Upper lobe of right lung (tissue), 1 donor: ENCODE data around the gene LDAH. TPM values are rescaled to one million over a fixed set of nuclear protein-coding genes. Genes with fewer than 3 reads are reported as not detected.

ENCODE experiments used
- ATAC-seq: fragments of 200-7000 bp; cut with Tn5 transposase; one replicate; pipeline ENCODE4 v1.9.1; 2020; ENCODE audit warnings: mild to moderate bottlenecking, moderate library complexity
- DNase-seq: peaks from one replicate; pipeline ENCODE4 v3.0.0-alpha.2; 2020
- H3K27ac ChIP-seq: fragments of 200-600 bp; one replicate; pipeline ENCODE4 v1.8.0; 2022
- H3K27me3 ChIP-seq: fragments of 200-600 bp; one replicate; pipeline ENCODE4 v1.8.0; 2022; ENCODE audit warnings: mild to moderate bottlenecking
- H3K36me3 ChIP-seq: fragments of 200-600 bp; one replicate; pipeline ENCODE4 v1.8.0; 2022
- H3K4me1 ChIP-seq: fragments of 200-600 bp; one replicate; pipeline ENCODE4 v1.8.0; 2022
- H3K4me3 ChIP-seq: fragments of 200-600 bp; one replicate; pipeline ENCODE4 v1.8.0; 2022; ENCODE audit warnings: mild to moderate bottlenecking
- H3K9me3 ChIP-seq: fragments of 200-600 bp; one replicate; pipeline ENCODE4 v1.8.0; 2022
- intact Hi-C: fragments of 100-400 bp; cut with DNase I; formaldehyde crosslinking; loops from one replicate; pipeline ENCODE4 v1.11.0; 2022
- total RNA-seq: library from RNA; stranded (reverse); fragmentation: NEBNext Ultra II Directional; extraction: Animal tissue kit (Norgen Biotek cat#: 25700); gene quantifications from one replicate; pipeline ENCODE4 v1.2.1, GENCODE V29; 2021
- TF ChIP-seq, protein P1 (sequence below): fragments of 200-600 bp; IDR thresholded peaks from one replicate; pipeline ENCODE4 v1.8.0; 2022; ENCODE audit warnings: antibody characterized with exemption
- donor health status: DM: no; HTN: yes; CAD: no; lungs with severe emphysema.

LDAH gene
- total RNA-seq, 1 donor from 2014 or later = 17.9 TPM

DNA sequence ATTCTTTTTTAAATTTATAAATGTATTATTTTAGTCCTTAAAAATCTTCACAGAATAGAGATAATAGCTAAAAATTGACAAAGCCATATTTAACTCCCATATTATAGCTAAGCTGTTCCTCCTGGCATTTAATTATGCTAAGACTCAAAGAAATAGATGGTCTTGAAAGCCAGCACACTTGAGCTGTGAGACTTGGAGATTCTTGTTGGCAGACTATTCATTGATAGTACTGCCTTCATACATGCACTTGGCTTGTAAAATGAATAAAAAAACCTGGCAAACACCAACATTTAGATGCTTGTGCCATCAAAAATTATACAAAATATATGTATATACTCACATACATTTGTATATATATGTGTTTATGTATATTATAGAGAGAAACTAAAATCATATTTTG lies 9.7 kb upstream of the LDAH start:
- TF ChIP-seq, protein P1, sequence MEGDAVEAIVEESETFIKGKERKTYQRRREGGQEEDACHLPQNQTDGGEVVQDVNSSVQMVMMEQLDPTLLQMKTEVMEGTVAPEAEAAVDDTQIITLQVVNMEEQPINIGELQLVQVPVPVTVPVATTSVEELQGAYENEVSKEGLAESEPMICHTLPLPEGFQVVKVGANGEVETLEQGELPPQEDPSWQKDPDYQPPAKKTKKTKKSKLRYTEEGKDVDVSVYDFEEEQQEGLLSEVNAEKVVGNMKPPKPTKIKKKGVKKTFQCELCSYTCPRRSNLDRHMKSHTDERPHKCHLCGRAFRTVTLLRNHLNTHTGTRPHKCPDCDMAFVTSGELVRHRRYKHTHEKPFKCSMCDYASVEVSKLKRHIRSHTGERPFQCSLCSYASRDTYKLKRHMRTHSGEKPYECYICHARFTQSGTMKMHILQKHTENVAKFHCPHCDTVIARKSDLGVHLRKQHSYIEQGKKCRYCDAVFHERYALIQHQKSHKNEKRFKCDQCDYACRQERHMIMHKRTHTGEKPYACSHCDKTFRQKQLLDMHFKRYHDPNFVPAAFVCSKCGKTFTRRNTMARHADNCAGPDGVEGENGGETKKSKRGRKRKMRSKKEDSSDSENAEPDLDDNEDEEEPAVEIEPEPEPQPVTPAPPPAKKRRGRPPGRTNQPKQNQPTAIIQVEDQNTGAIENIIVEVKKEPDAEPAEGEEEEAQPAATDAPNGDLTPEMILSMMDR = no peak
- Histone ChIP-seq H3K9me3 (no peaks in the 10 kb centered on the region), H3K36me3 (no peaks in the 10 kb centered on the region), H3K27me3 (peaks cover 20% of the 10 kb centered on the region), H3K27ac (no peak overlapping the region), H3K4me3 (no peak overlapping the region), H3K4me1 (no peaks in the 10 kb centered on the region)
- DNase-seq (no peak), ATAC-seq (no peak)
- intact Hi-C loops = no loop called here

DNA sequence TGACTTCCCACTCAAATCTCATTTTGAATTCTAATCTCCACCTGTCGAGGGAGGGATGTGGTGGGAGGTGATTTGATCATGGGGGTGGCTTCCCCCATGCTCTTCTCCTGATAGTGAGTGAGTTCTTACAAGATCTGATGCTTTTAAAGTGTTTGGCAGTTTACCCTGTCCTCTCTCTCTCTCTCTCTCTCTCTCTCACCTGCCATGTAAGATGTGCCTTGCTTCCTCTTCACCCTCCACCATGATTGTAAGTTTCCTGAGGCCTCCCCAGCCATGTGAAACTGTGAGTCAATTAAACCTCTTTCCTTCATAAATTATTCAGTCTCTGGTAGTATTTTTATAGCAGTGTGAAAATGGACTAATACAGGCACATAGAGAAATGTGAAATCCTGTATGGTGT lies 7.0 kb upstream of the LDAH start:
- Histone ChIP-seq H3K4me3 (no peak overlapping the region), H3K27me3 (peaks cover 20% of the 10 kb centered on the region), H3K9me3 (no peaks in the 10 kb centered on the region), H3K4me1 (no peaks in the 10 kb centered on the region), H3K27ac (no peak overlapping the region), H3K36me3 (no peaks in the 10 kb centered on the region)
- TF ChIP-seq, protein P1 = no peak
- intact Hi-C loops = no loop called here
- no peak for DNase-seq
- ATAC-seq = no peak

DNA sequence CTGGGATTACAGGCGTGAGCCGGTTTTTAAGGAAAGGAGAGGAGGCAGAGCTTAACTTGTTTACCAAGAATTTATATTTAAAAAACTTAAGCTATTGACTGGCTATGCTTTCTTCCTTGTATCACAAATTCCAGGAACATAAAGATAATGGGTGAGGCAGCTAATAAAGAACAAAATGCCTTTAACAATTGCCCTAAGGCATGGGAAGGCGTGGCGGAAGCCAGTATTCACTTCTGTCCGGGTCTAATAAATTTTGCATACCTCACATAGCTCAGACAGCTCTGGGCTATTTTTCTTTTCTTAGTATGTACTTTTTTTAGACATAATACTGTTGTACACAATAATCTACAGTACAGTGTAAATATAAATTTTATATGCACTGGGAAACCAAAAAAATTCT lies 1.0 kb upstream of the LDAH start:
- Histone ChIP-seq H3K36me3 (no peaks in the 10 kb centered on the region), H3K27me3 (no peaks in the 10 kb centered on the region), H3K9me3 (no peaks in the 10 kb centered on the region), H3K27ac (no peak overlapping the region), H3K4me3 (no peak overlapping the region), H3K4me1 (no peaks in the 10 kb centered on the region)
- no peak for ATAC-seq
- intact Hi-C loops = no loop called here
- TF ChIP-seq, protein P1 = no peak
- DNase-seq = no peak

DNA sequence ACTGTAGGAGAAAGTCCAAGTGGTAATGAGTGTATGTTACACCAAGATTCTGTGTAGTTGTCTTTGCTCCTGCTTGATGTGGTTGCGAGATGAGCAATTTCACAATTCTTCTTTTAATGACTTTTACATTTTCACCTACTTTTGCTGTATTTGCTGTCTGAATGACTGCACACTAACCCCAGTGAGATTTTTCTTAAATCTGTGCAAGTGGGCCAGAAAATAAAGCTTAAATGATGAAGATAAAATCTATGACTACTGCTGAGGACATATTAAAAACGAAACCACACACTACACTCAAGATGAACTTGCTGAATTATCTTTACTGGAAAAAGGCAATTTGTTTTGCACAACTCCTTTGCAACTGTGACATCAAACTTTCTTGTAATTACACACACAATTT lies 4.1 kb downstream of the LDAH start:
- Histone ChIP-seq H3K4me3 (no peak overlapping the region), H3K27ac (no peak overlapping the region), H3K36me3 (no peaks in the 10 kb centered on the region), H3K27me3 (no peaks in the 10 kb centered on the region), H3K4me1 (no peaks in the 10 kb centered on the region), H3K9me3 (no peaks in the 10 kb centered on the region)
- DNase-seq (no peak), ATAC-seq (no peak)
- TF ChIP-seq, protein P1 = no peak
- intact Hi-C loops = no loop called here

DNA sequence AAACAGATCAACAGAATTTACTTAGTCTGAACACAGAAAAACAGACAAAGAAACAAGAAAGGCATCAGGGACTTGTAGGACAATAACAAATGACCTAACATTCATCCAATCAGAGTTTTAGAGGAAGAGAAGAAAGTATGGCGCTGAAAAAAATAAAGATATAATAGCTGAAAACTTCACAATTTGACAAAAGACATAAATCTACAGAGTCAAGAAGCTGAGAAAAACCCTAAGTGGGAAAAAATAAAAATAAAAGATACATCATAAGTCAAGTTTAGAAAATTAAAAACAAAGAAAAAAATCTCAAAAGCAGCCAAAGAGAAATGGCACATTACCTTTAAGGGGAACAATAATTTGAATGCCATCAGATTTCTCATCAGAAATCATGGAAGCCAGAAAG lies 7.7 kb downstream of the LDAH start:
- Histone ChIP-seq H3K4me1 (no peaks in the 10 kb centered on the region), H3K27me3 (no peaks in the 10 kb centered on the region), H3K9me3 (no peaks in the 10 kb centered on the region), H3K4me3 (no peak overlapping the region), H3K36me3 (no peaks in the 10 kb centered on the region), H3K27ac (no peak overlapping the region)
- DNase-seq = no peak
- intact Hi-C loops = no loop called here
- TF ChIP-seq, protein P1 = no peak
- ATAC-seq = no peak

DNA sequence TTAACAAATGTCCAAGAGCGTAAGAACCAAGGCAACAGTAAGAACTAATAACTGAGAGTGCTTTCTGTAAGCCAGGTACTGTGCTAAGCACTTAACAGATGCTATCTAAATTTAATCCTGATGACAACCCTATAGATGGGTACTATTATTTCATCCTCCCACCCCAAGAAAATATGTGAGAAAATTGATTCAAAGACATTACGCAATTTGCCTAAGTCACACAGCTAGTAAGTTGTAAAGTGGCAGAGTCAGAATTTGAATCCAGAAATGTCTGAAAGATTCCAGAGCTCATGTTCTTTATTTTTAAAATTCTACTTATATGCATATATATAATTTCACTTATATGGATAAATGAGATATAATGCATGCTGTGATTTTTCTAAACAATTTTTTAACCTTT lies 10.1 kb downstream of the LDAH start:
- intact Hi-C loops = no loop called here

More for the DNA sequence above, 10.1 kb downstream of the LDAH start:
- DNase-seq (no peak), ATAC-seq (no peak)
- TF ChIP-seq, protein P1 = no peak
- no peaks in the 10 kb centered on the region for H3K4me1 ChIP-seq
- H3K4me3 ChIP-seq = no peak overlapping the region
- H3K9me3 ChIP-seq = no peaks in the 10 kb centered on the region
- no peaks in the 10 kb centered on the region for H3K36me3 ChIP-seq
- H3K27ac ChIP-seq = no peak overlapping the region
- no peaks in the 10 kb centered on the region for H3K27me3 ChIP-seq
